GM21381 (cell line): Measurements from ENCODE around the gene DONSON.
"Not testable (repeated sequence)": the region's sequence is repeated elsewhere in the genome, so short reads cannot be mapped to it uniquely, and the experiment has no call there.

Source experiments
- ATAC-seq: cut with Tn5 transposase; IDR thresholded peaks from one replicate; pipeline ENCODE4 v1.9.1; 2021; ENCODE audit warnings: mild to moderate bottlenecking, moderate library complexity; ENCODE audit not compliant: unreplicated experiment

Gene DONSON

GRCh38 chr21:33588485-33589335 lies at the start of gene DONSON:
Gene DONSON, minus strand, starts transcription at chr21:33588684. Its CDS starts 43 bp downstream, at chr21:33588641.
- peak; percentile 90 for ATAC-seq

GRCh38 chr21:33634254-33634653 lies 45.8 kb upstream of the DONSON start:
- no peak for ATAC-seq

DNA sequence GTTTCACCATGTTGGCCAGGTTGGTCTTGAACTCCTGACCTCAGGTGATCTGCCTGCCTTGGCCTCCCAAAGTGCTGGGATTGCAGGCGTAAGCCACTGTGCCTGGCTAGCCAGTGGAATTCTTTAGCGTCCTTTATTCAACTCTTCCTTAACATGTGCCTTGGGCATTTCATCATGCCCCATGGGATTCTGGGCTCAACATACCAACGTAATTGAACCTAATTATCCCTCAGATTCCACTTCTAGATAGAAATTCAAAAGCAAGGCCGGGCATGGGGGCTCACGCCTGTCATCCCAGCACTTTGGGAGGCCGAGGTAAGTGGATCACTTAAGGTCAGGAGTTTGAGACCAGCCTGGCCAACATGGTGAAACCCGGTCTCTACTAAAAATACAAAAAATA lies 37.7 kb upstream of the DONSON start:
- not testable (repeated sequence) for ATAC-seq

DNA sequence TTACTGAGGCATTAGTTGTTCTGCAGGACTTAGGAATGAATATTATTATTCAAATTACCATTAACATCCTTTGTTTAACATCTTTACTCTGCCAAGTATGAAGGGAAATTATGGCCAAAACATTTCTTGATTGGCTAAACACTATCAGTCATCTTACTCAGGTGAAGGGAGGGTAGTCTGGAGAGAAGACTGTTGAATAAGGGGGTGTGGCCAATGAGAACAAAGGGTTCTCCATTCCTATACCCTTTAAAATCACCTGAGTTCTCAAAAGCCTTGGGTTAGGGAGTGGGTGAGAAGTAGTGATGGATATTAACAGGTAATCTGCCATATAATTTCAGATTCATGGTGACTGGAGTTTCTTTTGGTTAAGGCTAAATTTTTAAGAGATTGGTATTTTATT lies 33.8 kb upstream of the DONSON start:
- ATAC-seq, result no peak

DNA sequence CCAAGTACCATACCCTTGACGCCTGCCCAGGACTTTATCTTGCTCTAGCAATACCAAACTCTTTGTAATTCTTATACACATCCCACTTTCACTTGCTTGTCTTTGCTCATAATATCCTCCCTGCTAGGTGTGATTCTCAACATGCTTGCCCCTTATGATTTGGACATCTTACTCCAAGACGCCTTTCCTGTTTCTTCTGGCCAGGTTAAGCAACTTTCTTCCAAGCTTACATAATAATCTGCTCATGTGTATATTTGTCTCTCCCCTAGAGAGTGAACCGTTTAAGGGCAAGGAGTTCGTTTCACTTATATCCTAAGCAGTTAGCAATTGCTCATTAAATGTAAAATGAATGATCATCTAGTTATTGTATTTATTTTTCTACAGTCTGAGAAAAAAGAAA lies 31.2 kb upstream of the DONSON start:
- ATAC-seq, result no peak

DNA sequence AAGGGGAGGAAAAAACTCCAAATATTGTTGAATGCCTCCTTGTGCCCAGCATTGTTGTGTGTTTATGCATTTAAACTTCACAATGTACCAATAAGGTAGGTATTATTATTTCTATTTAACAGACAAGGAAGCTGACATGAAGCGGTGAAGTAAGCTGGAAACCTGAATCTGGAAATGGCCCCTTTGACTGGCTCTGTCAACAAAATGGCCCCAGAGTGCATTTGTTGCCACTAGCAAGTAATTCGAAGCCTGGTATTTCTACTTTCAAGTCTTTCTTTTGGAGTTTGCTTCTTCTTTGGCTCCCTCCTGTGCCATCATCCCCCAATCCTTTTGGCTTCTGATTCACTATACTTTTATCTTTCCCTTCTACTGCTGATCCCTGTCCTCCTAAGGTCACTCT lies 29.9 kb upstream of the DONSON start:
- ATAC-seq, result no peak

DNA sequence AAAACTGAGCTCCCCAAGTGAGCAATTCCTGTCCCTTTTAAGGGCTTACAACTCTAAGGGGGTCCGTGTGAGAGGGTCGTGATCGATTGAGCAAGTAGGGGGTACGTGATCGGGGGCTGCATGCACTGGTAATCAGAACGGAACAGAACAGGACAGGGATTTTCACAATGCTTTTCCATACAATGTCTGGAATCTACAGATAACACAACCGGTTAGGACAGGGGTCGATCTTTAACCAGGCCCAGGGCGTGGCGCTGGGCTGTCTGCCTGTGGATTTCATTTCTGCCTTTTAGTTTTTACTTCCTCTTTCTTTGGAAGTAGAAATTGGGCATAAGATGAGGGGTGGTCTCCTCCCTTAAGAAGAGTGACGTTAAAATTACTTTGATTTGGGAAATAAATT lies 29.1 kb upstream of the DONSON start:
- not testable (repeated sequence) for ATAC-seq

DNA sequence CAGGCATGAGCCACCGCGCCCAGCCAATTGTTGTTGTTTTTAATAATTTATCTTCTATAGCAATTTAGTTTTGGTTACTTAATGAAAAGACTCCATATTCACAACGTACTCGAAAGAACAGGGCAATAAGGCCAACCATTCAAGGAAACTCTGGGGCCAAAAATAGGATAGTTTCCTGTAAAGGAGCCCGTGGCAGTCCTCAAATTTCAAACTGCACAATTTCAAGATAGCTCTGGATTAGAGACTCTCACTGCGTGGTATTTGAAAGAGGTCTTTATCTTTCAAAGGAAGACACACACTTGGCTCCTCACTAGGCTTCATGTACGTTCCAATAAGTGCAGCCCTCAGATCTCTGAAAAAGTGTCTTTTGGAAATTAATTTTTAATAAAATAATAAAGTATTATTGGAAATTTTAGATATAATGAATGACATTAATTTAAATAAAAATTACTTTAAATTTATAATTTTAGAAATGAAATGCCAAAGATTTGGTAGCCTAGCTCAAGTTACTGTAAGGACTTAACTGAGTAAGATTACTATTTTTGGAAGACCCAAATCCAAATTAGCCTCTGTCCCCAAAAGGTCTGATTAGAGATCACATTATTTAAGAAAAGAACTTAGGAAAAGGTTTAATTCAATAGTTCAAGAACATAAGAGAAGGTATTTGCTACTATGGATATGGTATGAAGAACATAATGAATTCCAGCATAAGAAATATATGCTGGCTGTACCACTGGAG lies 22.7 kb upstream of the DONSON start:
- ATAC-seq, result no peak

DNA sequence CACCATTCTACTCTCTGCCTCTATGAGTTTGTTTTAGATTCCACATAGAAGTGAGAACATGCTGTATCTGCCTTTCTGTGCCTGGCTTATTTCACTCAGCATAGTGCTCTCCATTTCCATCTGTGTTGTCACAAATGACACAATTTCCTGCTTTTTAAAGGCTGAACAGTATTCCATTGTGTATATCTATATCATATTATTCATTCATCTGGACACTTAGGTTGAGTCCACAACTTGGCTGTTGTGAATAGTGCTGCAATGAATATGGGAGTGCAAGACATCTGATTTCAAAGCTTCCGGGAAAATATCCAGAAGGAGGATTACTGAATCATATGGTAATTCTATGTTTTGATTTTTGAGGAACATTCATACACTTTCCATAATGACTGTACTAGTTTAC lies 20.1 kb upstream of the DONSON start:
- ATAC-seq, result no peak

DNA sequence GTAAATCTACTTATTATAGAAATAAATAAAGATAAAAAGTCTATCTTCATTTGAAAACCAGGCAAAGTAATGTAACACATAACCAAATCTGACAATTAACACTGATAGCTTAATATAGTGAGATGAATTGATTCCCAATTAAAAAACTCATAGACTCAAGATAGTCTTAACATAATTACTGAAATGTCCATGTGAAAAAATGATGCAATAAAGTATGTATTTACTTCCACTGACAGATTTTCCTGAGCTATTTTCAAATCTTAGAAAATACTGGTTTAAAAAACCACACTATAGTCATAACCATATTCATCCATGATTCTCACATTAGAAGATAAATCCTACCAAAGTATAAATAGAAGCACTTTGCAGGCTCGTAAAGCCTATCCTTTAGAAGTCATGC lies 9.6 kb upstream of the DONSON start:
- ATAC-seq, result no peak

- peak; percentile 37 for ATAC-seq
Observed at GRCh38 chr21:33587792-33588484, 546 bp downstream of the DONSON start.

DNA sequence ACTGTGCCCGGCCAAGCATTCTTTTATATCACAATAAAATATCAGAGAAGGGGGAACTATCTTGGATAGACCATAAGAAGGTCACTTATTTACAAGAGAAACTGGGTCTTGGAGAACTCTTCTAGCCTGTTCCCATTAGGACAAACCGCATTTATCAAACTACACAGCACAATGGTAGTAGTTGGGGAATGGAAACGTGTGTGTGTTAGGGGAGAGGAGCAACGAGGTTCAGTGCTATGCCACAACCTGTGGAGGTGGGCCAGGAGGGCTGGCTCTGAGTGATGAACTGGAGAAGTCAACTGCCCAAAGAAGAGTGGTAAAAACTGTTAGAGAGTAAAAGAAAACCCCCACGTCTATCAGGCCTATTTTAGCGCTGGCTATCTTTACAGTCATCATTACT lies 1.6 kb downstream of the DONSON start:
- no peak for ATAC-seq

- no peak for ATAC-seq
Observed at GRCh38 chr21:33584455-33584854, 4.0 kb downstream of the DONSON start.

DNA sequence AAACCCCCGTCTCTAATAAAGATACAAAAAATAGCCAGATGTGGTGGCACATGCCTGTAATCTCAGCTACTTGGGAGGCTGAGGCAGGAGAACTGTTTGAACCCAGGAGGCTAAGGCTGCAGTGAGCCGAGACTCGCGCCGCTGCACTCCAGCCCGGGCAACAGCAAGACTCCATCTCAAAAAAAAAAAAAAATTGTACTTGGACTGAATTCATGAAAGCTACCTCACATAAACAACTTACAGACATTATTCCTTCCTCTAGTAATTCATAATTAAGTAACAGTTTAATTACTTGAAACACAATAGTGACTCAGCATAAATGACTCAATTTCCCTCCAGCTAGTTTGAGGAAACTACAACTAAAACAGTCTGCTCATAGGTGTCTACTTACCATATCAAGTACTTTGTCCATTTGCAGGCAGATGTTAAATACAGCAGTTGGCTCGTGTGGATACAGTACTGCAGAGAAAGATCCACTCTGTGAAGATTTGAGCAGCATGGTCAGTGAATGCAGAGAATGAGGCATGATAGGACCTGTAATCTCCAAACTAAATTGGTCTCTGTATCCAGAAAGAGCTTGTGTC lies 9.4 kb downstream of the DONSON start:
- no peak for ATAC-seq

- no peak for ATAC-seq
Observed at GRCh38 chr21:33578214-33578613, 10.3 kb downstream of the DONSON start.

- ATAC-seq, result not testable (repeated sequence)
Observed at GRCh38 chr21:33576741-33577141, 11.7 kb downstream of the DONSON start.

- no peak for ATAC-seq
Observed at GRCh38 chr21:33572350-33572749, 16.1 kb downstream of the DONSON start.

DNA sequence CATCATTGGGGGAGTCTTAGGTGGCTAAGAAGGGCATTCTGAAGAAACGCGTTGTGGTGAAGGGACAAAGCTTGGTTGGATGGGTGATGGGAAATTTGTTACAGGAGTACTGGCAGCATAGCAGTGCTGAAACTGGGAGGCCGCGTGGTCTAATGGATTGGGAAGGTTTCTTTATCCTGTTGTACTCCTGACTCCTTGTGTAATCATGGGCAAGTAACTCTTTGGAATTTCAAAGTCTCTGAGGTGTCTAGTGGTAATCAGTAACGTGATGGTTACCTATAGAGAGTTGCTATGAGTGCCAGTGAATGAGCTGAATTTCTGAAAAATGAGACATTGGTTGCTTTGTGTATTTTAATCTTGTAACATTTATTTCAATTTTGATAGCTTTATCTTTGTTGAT lies 18.5 kb downstream of the DONSON start:
- ATAC-seq, result no peak

DNA sequence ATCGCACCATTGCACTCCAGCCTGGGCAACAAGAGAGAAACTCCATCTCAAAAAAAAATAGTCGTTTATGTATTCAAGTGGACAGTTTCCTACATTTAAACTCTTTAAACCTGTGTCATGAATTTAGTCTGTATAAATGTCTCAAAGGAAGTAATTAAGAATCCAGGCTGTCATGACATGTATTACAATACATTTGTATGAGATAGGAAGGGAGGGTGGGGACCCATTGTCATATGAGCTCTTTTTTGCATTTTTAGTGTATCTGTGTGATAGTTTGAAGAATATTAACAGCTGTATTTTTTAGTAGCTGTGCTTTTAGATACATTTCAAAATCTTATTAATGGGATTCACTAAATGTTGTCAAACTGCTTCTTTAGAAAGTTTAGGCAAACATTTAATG lies 20.0 kb downstream of the DONSON start:
- ATAC-seq, result no peak

GRCh38 chr21:33567914-33568313 lies 20.6 kb downstream of the DONSON start:
- no peak for ATAC-seq

GRCh38 chr21:33566514-33566913 lies 22.0 kb downstream of the DONSON start:
- no peak for ATAC-seq
